Dermis blood vessel endothelial cell (primary cell): Measurements from ENCODE around the gene KAZN. TPM values are rescaled to one million over a fixed set of nuclear protein-coding genes. Genes with fewer than 3 reads are reported as not detected.

Source experiments
- DNase-seq: peaks from one replicate; pipeline ENCODE4 v3.0.0; 2010
- total RNA-seq: library from RNA; depleted of rRNA; stranded (reverse); fragments of >200 nt; gene quantifications from 2 replicates; pipeline ENCODE4 v1.2.3, GENCODE V29; 2014

Gene KAZN
- total RNA-seq, 1 donor from 2014 or later, result 1.9 TPM

DNA sequence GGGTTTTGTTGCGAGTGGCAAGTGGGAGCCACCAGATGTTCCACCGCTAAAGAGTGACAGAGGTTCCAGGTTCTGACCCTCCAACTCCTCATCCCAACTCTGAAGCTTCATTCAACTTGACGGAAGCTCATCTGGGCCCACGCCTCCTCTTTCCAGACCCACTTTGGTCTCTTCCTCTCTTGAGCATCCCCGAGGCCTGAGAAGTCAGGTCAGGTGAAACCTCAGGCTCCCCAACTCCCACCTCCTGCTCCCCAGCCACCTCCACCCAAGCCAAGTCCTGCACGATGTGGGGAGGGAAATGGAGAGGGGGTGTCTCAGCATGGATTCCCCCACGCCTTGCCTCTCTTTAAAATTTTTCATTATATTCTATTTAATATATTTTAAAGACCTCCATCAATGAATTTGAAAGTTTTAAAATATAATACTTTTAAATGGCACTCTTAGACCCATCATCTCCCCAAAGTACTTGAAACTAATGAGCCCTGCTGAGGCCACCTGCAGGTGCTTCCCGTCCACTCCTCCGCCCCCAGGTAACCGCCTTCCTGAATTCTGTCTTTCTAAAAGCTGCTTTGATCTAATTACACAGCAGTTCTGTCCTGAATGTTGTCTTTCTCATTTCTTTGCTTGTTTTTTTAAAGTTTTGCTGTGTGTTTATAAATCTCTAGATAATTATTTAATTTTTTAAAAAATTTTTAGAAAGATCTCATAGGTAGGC is 238.1 kb downstream of the KAZN start:
- no peak for DNase-seq

DNA sequence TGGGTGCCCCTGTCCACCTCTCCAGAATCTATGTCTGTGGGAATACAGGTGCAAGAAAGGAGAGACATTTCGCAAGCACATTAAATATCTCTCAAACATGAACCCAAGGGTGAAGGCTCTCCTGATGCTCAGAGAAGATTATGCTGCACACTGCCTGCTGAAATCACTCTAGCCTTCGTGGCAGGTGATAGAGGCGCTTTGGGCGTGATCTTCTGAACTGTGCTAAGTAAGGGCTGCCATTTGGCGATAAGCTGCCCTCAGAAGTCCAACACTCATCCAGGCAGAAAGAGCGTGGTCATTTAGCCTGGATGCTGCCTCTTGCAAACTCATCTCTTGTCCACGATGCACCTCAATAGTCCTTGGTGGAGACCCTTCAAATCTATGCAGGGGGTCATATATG is 241.9 kb downstream of the KAZN start:
- no peak for DNase-seq

DNA sequence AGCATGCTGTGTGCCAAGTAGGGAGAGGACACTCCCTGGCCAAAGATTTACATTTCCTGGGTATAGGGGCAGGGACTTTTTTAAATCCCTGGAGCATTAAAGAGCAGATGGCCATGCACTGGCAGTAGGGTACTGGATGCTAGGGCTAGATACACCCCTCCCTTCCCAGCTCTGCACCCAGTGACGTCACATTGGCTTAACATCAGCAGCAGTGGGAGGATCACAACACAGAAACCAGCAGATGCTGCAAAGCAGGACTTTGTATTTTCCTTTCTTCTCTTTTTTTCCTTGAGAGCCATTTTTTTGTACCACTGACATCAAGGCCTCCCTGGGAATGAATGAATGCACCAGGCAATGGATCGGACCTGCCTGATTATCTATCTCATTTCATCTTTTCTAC is 243.0 kb downstream of the KAZN start:
- no peak for DNase-seq

DNA sequence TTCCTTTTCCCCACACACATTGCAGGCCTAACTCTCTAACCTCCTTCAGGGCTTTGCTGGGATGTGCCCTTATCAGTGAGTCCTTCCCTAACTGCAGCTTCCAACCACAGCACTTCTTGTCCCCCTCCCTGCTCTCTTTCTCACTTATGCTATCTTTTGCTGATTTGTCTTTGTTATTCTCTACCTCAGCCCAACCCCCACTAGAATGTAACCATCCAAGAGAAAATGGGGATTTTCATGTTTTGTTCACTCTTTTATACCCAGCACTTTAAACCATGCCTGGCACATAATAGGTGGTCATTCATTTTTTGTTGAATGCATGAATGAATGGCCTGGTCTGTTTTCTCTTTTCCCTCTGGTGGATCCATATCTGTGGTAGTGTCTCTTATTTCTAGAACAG is 243.5 kb downstream of the KAZN start:
- DNase-seq, result no peak

DNA sequence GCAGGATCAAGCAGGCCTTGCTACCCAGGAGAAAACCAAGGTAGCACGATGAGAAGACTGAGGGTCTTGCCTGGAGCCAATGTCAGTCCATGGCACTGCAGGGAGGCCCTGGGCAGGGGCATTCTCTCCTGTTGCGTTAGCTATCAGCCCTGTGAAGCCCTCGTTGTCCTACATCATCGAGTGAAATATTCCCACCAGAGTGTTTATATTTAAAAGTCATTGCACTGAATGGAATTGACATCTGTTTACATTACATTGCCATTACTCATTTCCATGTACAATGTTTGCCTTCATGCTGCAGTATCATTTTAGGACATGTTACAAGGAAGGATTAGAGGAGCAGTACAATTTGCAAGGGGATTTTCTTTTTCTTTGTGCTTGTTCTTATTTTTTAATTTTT is 243.9 kb downstream of the KAZN start:
- no peak for DNase-seq

DNA sequence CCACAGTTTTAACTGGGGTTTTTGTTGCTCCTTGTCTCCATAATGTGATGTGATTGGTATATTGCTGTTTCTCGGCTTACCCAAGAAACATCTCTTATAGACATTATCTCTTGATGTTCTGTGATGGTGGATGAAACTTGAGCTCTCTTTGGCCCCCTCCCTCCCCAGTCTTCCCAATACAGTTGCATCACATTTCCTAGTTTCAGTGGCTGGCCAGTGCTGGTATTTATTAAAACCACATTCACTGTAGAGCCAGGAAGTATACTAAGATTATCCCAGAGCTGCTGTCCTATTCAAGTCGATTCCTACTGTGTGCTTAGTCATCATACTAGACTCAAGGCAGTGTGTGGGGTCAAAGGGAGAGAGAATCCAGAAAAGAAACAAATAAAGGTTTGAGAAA is 244.4 kb downstream of the KAZN start:
- DNase-seq, result no peak

DNA sequence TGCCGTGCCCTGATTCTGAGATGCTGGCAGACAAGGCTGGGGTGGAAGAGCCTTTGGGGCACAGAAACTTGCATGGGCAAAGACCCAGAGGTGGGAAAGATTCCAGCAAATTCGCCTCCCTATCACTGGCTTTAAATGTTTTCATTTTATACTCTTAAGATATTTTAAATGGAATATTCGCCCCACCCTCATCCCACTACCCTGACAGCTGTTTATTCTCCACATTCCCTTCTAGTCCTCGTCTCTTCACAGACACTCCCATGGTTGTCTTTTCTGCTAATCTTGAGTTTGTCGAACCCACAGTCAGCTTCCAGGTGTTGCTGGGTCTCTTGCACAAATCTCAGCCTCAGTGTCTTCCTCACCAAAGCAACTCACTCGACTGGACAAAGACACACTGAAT is 245.0 kb downstream of the KAZN start:
- no peak for DNase-seq

DNA sequence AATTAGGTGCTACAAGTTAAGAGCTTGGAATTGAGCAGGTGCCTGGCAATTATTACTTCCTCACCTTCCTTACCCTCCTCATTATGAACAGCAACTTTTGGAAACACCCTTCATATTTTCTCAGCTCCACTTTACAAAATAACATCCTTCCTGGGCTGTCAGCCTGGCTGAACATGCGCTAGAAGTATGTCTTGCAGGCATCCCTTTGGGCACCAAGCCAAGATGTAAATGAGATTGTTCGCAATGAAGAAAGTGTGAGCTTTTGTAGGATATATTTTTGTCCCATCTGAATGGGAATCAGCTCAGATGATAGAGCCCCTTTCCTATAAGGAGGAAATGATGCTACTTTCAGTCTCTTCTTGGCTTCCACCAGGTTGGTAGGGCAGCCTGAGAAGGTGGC is 245.9 kb downstream of the KAZN start:
- DNase-seq, result no peak

DNA sequence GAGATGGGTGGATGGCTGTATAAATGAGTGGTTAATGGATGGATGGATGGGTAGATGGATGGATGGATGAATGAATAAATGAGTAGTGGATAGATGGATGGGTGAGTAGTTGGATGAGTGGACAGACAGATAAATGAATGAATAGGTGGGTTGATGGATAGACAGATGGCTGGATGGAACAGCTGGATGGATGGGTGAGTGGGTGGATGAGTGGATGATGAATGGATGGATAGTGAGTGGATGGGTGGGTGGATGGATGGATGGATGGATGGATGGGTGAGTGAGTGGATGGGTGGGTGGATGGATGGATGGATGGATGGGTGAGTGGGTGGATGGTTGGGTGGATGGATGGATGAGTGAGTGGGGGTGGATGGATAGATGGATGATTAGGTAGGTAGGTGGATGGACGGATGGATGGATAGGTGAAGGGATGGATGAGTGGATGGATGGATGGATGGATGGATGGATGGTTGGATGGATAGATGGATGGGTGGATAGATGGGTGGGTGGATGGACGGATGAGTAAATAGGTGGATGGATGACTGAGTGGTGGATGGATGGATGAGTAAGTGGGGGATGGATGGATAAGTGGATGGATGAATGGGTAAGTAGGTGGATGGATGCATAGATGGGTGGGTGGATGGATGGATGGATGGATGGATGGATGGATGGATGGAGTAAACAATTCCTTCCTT is 246.6 kb downstream of the KAZN start:
- no peak for DNase-seq

DNA sequence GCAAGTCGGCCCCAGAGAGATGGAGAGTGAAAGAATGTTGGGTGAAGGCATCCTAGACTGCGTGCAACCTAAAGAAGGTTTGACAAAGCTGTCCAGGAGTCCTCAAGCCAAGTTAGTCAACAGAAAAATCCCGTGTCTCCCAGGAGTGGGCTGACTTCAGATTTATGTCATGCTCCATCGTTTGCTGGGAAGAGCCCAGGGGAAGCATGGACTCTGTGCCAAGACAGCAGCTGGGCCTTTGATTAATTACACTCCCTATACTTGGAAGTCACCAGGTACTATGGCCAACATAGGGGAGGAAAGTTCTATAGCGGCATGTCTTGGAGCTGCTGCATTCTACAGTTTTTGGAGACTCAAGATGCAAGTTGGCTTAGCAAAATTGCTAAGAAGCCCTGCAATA is 247.4 kb downstream of the KAZN start:
- DNase-seq, result no peak

DNA sequence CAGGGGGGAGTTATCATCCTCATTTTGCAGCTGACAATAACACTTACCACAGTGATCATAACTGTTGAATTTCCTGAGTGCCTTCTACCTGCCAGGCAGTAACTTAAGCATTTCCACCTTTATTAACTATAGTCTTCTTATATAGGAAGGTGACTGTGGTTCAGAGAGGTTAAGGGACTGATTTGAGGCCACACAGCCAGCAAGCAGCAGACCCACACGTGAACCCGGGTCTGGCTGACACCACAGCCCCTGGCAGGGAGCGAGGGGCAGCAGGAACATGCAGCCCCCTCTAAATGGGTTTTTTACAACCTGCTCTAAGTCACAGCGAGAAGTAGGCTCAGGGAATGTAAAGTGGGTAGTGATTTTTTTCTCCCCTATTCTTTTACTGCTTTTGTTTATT is 248.2 kb downstream of the KAZN start:
- DNase-seq, result no peak

DNA sequence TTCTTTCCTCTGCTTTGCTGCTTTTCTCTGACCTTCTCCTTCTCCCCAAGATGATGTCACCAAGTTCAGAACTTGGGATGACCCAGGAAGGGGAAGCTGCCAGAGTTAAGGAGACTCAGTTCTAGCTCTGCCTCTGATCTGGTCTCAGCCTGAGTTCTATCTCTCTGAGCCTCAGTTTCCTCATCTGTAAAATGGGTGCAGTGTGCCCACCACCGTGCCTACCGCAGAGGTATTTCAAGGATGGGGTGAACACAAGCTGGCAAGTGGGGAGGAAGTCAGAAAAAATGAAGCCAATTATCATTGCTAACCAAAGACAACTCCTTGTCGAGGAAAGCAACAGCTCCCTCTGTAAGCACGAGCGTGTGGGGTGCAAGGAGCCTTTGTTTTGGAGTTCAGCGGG is 249.7 kb downstream of the KAZN start:
- DNase-seq, result no peak

DNA sequence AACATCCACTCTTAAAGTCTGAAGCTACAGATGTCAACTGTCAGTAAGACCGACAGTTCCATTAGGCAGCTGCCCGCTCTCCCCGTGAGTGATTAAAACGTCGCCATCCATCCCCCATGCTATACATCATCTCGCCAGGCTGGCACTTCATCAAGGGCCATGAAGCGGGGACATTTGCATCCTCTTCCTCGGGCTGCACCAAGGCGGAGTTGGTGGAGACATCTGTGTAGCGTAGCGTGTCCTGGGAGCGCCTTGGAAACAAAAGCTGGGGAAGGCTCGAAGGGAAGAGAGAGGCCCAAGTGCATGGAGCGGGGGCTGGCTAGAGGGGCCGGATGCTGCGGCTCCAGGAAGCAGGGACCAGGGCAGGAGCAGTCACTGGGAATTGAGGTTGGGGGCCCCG is 250.1 kb downstream of the KAZN start:
- no peak for DNase-seq

DNA sequence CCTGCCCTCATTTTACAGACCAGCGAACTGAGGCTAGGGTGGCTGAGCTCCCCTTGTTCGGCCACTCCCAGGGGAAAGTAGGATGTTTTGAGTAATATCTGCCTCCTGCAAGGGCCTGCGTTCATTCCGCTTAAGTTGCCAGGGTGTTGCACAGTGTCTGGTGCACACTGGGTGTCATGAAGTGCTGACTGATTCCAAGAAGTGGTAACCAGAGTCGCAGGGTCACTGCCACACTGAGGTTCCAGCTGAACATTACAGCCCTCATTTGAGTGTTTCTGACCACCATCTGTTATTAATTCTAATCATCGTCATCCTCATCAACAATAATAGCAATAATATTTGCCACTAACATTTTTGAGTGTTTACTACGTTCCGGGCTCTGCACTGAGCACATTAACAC is 250.6 kb downstream of the KAZN start:
- DNase-seq, result no peak

DNA sequence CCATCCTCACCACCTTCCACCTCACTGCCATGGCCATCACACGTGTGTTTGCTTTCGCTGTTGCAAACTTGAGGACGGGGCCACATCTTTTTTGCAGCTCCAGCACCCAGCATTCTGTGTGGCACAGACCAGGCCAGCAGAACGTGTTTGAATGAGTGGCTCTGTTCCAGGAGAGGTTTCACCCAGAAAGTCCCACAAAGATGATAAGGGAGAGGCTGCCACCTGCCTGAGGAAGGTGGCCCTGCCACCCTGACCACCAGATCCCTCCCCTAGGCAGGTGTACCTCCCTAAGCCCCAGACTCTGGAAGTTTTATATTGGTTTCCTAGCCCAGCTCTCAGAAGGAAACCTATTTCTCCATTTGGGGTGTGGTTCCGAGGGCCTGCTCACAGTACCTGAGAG is 252.1 kb downstream of the KAZN start:
- no peak for DNase-seq

DNA sequence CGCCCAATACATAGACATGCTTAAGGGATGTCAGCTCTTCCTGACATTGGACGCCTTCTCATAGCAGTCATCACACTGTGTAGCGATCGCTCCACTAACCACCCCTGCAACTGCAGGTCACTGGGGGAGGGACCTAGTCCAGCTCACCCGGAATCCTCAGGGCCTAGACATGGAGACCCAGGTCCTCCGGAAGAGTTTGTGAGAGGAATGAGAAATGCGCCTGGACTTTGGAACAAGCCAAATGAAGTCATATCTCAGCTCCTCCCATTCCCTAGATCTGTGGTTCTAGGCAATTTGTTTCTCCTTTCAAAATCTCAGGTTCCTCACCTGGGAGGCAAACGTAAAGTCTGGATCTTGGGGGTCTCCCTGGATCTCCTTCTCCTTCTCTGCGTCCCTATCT is 253.3 kb downstream of the KAZN start:
- DNase-seq, result no peak

DNA sequence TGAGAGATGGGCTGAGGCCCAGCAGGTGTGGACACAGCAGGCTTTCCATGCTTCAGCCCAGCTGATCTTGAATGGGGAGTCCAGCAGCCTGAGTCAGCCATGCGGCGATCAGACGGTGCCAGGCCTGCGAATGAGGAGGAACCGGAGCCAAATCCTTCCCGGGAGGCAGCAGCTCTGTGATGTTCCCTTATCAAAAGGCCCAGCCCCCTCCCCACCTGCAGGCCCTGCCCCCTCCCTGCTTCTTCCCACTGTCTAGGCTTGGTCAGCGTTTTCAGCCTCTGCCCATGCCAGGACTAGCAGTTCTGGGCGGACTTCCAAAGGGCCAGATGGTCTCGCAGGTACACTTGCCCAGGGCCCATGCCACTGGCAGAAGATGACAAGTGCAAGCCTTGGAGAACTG is 253.8 kb downstream of the KAZN start:
- no peak for DNase-seq

DNA sequence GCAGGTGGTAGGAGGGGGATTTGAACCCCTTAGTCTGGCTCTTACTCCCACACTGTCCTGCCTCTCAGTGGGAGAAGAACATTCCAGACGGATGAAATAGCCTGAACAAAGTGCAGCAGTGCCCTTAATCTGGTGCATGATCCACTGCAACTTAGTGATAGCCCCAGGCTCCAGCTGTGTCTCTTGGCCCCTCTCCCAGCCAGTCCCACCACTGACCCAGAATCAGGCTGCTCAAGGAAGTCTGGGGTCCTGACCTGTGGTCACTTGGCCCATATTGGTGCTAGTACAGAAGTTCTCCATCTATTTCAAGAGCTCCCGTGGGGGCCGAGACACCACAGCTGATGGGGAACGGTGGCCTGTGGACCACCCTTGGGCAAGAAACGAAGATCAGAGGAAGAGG is 255.0 kb downstream of the KAZN start:
- no peak for DNase-seq

DNA sequence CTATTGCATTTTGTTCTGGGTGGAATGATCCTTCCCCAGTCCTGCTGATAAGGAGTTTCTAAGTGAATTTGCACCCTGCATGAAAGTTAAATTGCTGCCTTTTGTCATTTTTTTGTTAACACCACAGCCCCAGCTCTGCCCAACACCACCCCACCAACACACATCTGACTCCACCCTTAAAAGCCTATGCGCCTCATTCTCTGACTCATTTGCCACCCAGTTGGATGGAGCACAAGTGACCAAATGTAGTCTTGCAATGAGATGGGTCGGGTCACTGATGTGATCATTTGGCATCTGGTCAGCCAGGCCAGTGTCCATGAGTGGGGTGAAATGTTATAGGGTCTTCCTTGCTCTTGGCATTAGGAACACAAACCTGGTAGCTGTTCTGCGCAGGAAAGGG is 256.8 kb downstream of the KAZN start:
- DNase-seq, result no peak

DNA sequence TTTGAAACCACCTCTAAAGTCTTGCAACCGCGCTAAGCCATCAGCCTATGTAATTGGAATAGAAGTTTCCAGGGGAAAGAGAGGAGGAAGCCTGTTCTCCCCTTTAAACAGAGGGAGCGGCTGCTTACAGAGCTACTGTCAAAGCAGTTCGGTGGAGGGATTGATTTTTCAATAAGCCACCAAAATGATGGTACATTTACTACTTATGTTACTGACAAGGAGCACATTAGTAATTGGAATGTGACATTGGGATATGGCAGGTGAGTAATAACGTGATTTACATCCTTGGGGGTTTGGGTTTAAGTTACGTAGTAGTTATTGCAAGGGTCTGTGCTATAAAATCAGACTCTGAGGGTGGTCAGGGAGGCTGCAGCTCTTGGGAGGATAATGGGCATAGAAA is 257.3 kb downstream of the KAZN start:
- DNase-seq, result no peak

DNA sequence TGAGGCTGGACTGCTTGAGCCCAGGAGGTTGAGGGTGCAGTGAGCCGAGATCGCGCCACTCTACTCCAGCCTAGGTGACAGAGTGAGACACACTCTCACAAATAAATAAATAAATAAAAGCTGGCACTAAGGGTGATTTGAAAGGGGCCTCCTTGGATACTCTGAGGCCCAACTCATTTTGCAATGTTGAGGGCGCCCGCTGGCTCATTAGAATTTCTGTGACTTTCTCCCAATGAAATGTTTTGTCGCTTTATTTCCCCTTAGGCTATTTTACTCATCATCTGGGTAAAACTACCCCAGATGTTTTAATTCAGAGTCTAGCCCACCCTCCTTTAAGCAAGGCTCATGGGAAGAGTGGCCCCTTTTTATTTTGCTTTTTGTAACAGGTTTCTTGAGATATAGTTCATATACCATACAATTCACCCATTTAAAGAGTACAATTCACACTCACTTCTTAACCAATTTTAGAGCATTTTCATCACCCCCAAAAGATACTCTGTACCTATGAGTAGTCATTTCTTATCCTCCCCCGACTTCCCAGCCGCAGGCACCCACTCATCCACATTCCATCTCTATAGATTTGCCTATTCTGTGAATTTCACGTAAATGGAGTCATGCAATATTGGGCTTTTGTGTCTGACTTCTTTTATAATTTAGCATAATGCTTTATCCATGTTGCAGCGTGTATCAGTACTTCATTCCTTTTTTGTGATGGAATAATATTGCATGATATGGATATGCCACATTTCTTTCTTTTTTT is 259.1 kb downstream of the KAZN start:
- no peak for DNase-seq

DNA sequence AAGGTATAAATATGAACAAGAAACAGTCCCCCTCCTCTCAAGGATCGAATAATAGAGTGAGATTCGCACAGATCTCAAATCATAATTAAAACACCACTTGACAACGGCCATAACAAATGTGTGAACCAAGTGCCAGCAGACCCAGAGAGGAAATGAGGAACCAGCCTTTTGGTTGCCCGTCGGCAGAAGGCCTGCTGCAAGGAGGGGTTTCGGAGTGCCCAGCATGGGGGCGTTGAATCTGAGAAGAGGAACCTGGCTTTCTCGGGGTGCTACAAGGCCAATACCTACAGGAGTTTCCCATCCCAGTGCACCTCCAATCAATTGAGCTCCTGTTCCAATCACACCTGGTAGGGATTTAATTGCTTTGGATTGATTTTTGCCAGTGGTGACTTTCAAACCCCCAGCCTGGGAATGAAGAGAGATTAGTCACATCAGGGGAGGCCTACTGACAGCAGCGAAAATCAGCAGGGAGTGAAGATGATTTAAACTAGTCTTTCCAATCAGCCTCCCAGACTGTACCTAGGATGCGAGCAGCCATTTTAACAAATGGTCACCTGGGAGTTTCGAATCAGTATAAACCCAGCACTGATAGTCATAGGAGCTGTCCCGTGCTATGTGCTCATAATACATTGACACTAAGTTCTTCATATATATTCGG is 263.8 kb downstream of the KAZN start:
- DNase-seq, result no peak

DNA sequence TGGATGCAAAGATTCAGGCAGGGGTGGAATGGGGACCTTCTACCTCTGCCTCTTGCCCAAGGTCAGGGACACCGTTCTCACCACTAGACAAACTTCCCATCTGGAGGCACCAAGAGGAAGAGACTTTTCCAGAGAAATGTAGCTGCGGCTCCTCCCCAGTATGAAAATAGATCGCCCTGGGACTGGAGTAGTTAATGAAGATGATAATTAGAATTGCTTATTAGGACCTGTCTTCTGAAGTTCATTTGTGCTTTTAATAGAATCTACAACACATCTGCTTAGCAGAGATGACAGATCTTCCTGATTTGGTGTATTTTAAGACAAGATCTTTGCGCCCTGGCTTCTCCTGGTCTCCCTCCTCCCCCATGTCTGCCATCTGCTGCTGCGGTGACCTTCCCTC is 266.6 kb downstream of the KAZN start:
- DNase-seq, result no peak
